ENCODE results near the gene GJD2.

The GJD2 gene

DNA sequence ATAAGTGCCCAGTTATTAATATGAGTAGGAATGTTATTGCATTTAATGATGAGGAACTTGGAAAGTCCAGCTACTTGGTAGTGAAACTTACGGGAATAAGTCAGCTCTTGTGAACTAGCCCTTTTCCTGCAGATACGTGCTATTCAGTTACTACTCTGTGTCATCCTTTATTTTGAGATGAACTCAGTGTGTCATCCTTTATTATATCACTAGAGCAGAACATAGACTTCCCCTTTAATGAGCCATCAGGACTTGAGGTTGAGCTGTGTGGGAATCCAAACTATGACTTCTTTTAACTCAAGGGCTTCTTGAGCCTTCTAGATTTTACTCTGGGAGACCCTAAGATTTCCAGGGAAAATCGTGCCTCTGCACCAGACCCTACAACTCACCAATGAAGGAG is 36.9 kb upstream of the GJD2 start:
- Histone ChIP-seq H3K27me3 (ENCODE audit: control insufficient read depth, insufficient read depth, low read length) (peaks cover 26% of the 10 kb centered on the region), H3K4me3 (ENCODE audit: low read length) (no peak overlapping the region), H3K27ac (ENCODE audit: low read length) (no peak overlapping the region), H3K4me1 (ENCODE audit: control insufficient read depth, low read depth, low read length) (peaks cover 5% of the 10 kb centered on the region), H3K9me3 (ENCODE audit: control insufficient read depth, low read depth, low read length) (no peaks in the 10 kb centered on the region), H3K9ac (ENCODE audit: low read length) (no peak overlapping the region), H3K36me3 (ENCODE audit: control insufficient read depth, low read depth, low read length) (peaks cover 18% of the 10 kb centered on the region)

DNA sequence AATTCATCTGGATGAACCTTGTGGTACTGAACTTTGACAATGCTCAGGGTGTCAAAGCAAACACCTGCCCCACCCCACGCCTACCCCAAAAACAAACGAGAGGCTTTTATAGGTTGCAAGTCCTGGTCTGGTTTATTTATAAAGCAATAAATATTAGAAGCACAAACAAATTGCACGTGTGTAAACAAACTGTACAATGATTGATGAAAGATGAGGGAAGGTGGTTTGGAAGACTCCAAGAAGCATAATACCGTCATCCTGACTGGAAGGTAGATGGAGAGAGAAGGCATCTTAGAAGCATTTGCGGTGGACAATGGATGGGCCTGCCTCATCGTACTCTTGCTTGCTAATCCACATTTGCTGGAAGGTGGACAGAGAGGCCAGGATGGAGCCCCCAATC is 35.3 kb upstream of the GJD2 start:
- Histone ChIP-seq H3K36me3 (ENCODE audit: control insufficient read depth, low read depth, low read length) (peaks cover 18% of the 10 kb centered on the region), H3K4me1 (ENCODE audit: control insufficient read depth, low read depth, low read length) (peaks cover 5% of the 10 kb centered on the region), H3K27ac (ENCODE audit: low read length) (no peak overlapping the region), H3K9ac (ENCODE audit: low read length) (no peak overlapping the region), H3K4me3 (ENCODE audit: low read length) (no peak overlapping the region), H3K9me3 (ENCODE audit: control insufficient read depth, low read depth, low read length) (no peaks in the 10 kb centered on the region), H3K27me3 (ENCODE audit: control insufficient read depth, insufficient read depth, low read length) (peaks cover 14% of the 10 kb centered on the region)

DNA sequence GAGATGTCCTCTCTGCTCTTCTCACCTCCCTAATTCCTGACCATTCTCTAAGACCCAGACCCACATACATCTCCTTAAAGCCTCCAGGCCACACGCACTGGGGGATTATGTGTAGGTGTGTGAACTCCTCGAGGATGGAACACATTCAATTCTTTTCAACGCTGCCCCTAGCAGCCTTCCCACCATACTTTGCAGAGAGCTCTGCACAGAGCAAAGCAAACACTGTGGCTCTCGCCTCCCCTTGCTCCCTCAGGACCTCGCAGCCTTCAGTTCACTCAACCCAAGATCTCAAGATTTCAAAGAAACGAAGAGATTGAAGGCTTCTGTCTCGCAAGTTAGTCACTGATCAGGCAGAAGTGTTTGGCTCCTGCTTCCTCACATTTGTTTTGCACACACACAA is 34.5 kb upstream of the GJD2 start:
- Histone ChIP-seq H3K27me3 (ENCODE audit: control insufficient read depth, insufficient read depth, low read length) (peaks cover 6% of the 10 kb centered on the region), H3K36me3 (ENCODE audit: control insufficient read depth, low read depth, low read length) (peaks cover 18% of the 10 kb centered on the region), H3K9ac (ENCODE audit: low read length) (no peak overlapping the region), H3K27ac (ENCODE audit: low read length) (no peak overlapping the region), H3K9me3 (ENCODE audit: control insufficient read depth, low read depth, low read length) (no peaks in the 10 kb centered on the region), H3K4me1 (ENCODE audit: control insufficient read depth, low read depth, low read length) (no peaks in the 10 kb centered on the region), H3K4me3 (ENCODE audit: low read length) (no peak overlapping the region)

DNA sequence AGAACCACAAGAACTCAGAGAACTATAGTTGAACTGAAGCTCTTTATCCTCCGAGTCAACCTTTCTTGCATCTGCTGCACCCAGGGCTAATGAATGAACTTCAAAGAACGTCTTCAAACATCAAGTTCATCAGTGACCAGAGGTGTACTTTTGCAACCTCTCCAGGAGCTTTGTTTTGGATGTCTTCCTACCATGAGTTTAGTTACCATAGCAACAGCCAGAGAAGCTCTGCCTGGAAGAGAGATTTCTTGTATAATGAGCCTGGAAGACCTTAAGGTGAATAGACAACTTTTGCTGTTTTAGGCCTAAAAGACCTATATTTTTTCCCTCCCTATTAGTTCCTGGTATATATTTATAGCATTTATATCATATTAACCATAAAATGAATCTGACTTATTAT is 31.4 kb upstream of the GJD2 start:
- H3K36me3 ChIP-seq (ENCODE audit: control insufficient read depth, low read depth, low read length): peaks cover 5% of the 10 kb centered on the region
- H3K9ac ChIP-seq (ENCODE audit: low read length): no peak overlapping the region
- H3K4me3 ChIP-seq (ENCODE audit: low read length): no peak overlapping the region
- no peak overlapping the region for H3K27ac ChIP-seq (ENCODE audit: low read length)
- H3K4me1 ChIP-seq (ENCODE audit: control insufficient read depth, low read depth, low read length): no peaks in the 10 kb centered on the region
- H3K27me3 ChIP-seq (ENCODE audit: control insufficient read depth, insufficient read depth, low read length): no peaks in the 10 kb centered on the region
- no peaks in the 10 kb centered on the region for H3K9me3 ChIP-seq (ENCODE audit: control insufficient read depth, low read depth, low read length)

DNA sequence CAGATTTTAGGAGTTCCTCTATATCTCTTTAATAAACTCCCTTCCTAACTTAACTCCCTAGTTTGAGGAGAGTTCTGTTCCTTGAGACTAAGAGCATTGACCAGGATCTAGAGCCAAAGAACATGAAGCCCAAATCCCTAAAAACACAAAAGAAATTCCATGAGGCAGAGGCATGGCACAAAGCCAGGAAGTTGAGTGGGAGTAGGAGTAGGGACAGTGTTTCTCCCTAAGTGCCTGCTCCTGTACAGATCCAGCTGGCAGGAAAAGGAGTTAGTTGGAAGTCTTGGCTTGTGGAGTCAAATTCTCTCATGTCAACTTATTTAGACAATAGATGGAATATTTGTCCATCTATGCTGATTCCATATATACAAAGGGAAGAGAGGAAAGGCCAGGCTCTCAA is 29.2 kb upstream of the GJD2 start:
- no peaks in the 10 kb centered on the region for H3K4me1 ChIP-seq (ENCODE audit: control insufficient read depth, low read depth, low read length)
- H3K36me3 ChIP-seq (ENCODE audit: control insufficient read depth, low read depth, low read length): no peaks in the 10 kb centered on the region
- no peak overlapping the region for H3K9ac ChIP-seq (ENCODE audit: low read length)
- H3K27me3 ChIP-seq (ENCODE audit: control insufficient read depth, insufficient read depth, low read length): no peaks in the 10 kb centered on the region
- H3K9me3 ChIP-seq (ENCODE audit: control insufficient read depth, low read depth, low read length): no peaks in the 10 kb centered on the region
- H3K4me3 ChIP-seq (ENCODE audit: low read length): no peak overlapping the region
- no peak overlapping the region for H3K27ac ChIP-seq (ENCODE audit: low read length)

DNA sequence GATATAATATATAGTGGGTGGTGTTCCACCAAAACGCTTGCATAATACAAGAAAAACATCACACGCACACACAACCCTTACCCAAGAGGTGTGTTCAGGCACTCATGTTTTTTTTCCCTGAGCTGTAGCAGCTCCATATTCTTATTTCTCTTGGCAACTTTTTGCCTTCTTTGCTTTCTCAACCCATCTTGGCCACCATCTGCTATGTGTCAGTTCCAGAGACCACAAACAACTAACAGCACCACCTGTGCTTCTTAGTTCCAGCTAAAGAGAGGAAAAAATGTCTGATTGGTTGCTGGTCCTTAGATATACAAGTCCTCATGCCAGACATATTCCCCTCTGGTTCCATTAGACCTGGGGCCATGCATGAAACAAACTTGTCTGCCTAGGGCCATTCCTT is 28.6 kb upstream of the GJD2 start:
- Histone ChIP-seq H3K4me3 (ENCODE audit: low read length) (no peak overlapping the region), H3K9me3 (ENCODE audit: control insufficient read depth, low read depth, low read length) (no peaks in the 10 kb centered on the region), H3K27ac (ENCODE audit: low read length) (no peak overlapping the region), H3K36me3 (ENCODE audit: control insufficient read depth, low read depth, low read length) (no peaks in the 10 kb centered on the region), H3K27me3 (ENCODE audit: control insufficient read depth, insufficient read depth, low read length) (no peaks in the 10 kb centered on the region), H3K9ac (ENCODE audit: low read length) (no peak overlapping the region), H3K4me1 (ENCODE audit: control insufficient read depth, low read depth, low read length) (no peaks in the 10 kb centered on the region)

DNA sequence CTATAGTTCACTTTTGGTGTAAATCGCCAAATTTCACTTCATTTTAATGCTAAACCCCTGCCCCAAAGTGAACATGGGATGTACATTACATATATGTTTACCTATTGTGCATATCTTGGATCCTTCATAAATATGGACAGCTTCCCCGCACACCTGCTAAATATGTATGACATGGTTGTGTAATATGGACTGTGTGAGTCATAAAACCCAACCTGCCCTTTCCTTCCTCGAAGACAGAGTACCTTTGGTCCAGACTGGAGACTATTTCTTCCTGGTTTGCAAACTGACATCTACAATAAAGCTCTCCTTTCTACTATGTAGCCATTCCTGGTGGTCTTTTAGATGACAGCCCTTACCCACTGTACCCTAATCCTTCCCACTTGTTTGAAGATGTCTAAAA is 28.1 kb upstream of the GJD2 start:
- Histone ChIP-seq H3K9me3 (ENCODE audit: control insufficient read depth, low read depth, low read length) (no peaks in the 10 kb centered on the region), H3K27me3 (ENCODE audit: control insufficient read depth, insufficient read depth, low read length) (no peaks in the 10 kb centered on the region), H3K36me3 (ENCODE audit: control insufficient read depth, low read depth, low read length) (no peaks in the 10 kb centered on the region), H3K9ac (ENCODE audit: low read length) (no peak overlapping the region), H3K27ac (ENCODE audit: low read length) (no peak overlapping the region), H3K4me1 (ENCODE audit: control insufficient read depth, low read depth, low read length) (no peaks in the 10 kb centered on the region), H3K4me3 (ENCODE audit: low read length) (no peak overlapping the region)

DNA sequence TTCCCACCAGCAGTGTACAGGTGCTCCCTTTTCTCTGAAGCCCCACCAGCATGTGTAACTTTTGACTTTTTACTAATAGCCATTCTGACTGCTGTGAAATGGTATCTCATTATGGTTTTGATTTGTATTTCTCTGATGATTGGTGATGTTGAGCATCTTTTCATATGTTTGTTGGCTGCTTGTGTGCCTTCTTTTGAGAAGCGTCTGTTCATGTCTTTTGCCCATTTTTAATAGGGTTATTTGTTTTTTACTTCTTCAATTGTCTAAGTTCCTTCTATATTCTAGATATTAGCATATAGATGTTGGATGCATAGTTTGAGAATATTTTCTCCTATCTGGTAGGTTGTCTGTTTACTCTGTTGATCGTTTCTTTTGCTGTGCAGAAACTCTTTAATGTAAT is 25.9 kb upstream of the GJD2 start:
- H3K4me3 ChIP-seq (ENCODE audit: low read length): no peak overlapping the region
- H3K9ac ChIP-seq (ENCODE audit: low read length): no peak overlapping the region
- no peaks in the 10 kb centered on the region for H3K4me1 ChIP-seq (ENCODE audit: control insufficient read depth, low read depth, low read length)
- no peaks in the 10 kb centered on the region for H3K27me3 ChIP-seq (ENCODE audit: control insufficient read depth, insufficient read depth, low read length)
- no peaks in the 10 kb centered on the region for H3K36me3 ChIP-seq (ENCODE audit: control insufficient read depth, low read depth, low read length)
- H3K9me3 ChIP-seq (ENCODE audit: control insufficient read depth, low read depth, low read length): no peaks in the 10 kb centered on the region
- H3K27ac ChIP-seq (ENCODE audit: low read length): no peak overlapping the region

DNA sequence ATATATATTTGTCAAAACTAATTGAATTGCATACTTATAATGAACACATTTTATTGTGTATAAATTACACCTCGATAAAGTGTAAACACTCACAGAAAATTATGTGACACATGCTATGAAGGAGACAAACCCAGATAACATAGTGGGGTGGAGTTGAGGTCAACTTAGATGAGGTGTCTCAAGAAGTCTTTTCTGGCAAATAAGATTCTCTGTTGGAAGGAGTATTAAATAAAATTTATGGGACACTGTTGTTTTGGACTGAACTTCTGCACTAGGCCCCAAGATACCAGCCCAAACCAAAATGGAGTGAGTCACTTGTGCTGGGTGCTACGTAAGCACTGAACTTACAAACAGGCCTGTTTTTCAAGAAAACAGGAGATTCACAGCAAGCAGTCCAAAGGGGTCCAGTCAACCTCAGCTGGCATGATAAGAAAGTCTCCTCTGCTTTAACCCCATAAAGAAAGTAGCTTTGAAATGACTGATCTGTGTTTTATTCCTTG is 21.9 kb upstream of the GJD2 start:
- H3K4me3 ChIP-seq (ENCODE audit: low read length): no peak overlapping the region
- H3K9me3 ChIP-seq (ENCODE audit: control insufficient read depth, low read depth, low read length): no peaks in the 10 kb centered on the region
- no peak overlapping the region for H3K27ac ChIP-seq (ENCODE audit: low read length)
- no peaks in the 10 kb centered on the region for H3K27me3 ChIP-seq (ENCODE audit: control insufficient read depth, insufficient read depth, low read length)
- H3K36me3 ChIP-seq (ENCODE audit: control insufficient read depth, low read depth, low read length): no peaks in the 10 kb centered on the region
- H3K4me1 ChIP-seq (ENCODE audit: control insufficient read depth, low read depth, low read length): no peaks in the 10 kb centered on the region
- no peak overlapping the region for H3K9ac ChIP-seq (ENCODE audit: low read length)

DNA sequence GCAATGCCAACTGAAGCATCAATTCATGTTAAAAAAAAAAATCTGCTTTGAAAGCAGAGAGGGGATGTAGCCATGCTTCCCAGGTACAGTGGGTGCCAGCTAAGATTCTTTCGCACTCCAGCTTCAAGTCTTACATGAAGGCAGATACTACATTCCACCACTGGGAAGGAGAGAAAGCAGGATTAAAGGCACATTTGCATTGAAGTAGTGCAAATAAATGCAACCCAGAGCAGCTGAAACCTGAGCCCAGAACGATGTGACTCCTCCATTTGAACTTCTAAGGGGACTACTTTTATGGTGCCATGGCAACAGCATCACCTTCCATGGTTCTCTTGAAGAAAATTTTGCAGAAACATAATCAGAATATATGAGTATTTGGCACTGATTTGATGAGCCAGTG is 19.1 kb upstream of the GJD2 start:
- Histone ChIP-seq H3K9ac (ENCODE audit: low read length) (no peak overlapping the region), H3K27me3 (ENCODE audit: control insufficient read depth, insufficient read depth, low read length) (no peaks in the 10 kb centered on the region), H3K27ac (ENCODE audit: low read length) (no peak overlapping the region), H3K4me1 (ENCODE audit: control insufficient read depth, low read depth, low read length) (no peaks in the 10 kb centered on the region), H3K9me3 (ENCODE audit: control insufficient read depth, low read depth, low read length) (no peaks in the 10 kb centered on the region), H3K36me3 (ENCODE audit: control insufficient read depth, low read depth, low read length) (no peaks in the 10 kb centered on the region), H3K4me3 (ENCODE audit: low read length) (no peak overlapping the region)

DNA sequence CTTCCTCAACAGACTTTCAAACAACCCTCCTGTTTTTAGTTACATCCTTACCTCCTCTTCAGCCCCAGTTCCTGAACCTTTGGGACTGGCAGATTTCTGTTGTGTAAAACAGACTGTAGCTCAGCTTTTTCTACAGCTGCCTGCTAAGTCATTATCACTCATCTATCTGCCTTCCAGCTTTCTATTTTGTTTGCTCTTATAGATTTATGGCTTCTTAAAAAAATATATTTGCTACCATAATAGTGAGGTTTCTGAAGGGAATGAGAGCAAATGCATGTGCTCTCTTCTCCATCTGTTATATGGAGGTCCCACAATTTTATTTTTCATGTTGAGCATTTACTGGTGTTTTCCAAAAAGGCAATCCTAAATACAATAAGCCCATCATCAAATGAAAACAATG is 18.2 kb upstream of the GJD2 start:
- H3K4me1 ChIP-seq (ENCODE audit: control insufficient read depth, low read depth, low read length): no peaks in the 10 kb centered on the region
- no peaks in the 10 kb centered on the region for H3K36me3 ChIP-seq (ENCODE audit: control insufficient read depth, low read depth, low read length)
- H3K4me3 ChIP-seq (ENCODE audit: low read length): no peak overlapping the region
- no peaks in the 10 kb centered on the region for H3K27me3 ChIP-seq (ENCODE audit: control insufficient read depth, insufficient read depth, low read length)
- H3K27ac ChIP-seq (ENCODE audit: low read length): no peak overlapping the region
- H3K9me3 ChIP-seq (ENCODE audit: control insufficient read depth, low read depth, low read length): no peaks in the 10 kb centered on the region
- H3K9ac ChIP-seq (ENCODE audit: low read length): no peak overlapping the region

DNA sequence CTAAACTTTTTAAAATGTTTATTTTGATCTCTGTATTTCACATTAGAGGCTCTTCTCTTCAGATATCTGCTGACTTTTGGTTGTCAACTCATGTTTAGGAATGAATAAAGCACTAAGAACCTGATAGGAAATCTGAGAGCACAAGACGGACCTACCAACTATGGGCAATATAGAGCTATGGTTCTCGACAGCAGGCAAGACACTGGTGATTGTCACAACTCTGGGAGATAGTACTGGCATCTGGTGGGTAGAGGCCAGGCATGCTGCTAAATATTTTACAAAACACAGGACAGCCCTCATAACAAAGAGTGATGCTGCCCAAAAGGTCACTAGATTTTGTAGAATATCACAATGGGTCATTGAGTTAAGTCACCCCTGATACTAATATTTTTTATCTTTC is 17.5 kb upstream of the GJD2 start:
- no peak overlapping the region for H3K9ac ChIP-seq (ENCODE audit: low read length)
- H3K27ac ChIP-seq (ENCODE audit: low read length): no peak overlapping the region
- no peaks in the 10 kb centered on the region for H3K9me3 ChIP-seq (ENCODE audit: control insufficient read depth, low read depth, low read length)
- no peaks in the 10 kb centered on the region for H3K4me1 ChIP-seq (ENCODE audit: control insufficient read depth, low read depth, low read length)
- H3K27me3 ChIP-seq (ENCODE audit: control insufficient read depth, insufficient read depth, low read length): no peaks in the 10 kb centered on the region
- no peaks in the 10 kb centered on the region for H3K36me3 ChIP-seq (ENCODE audit: control insufficient read depth, low read depth, low read length)
- no peak overlapping the region for H3K4me3 ChIP-seq (ENCODE audit: low read length)
